HuH-7 (cell line): Measurements from ENCODE around the gene CNTF.
A peak's percentile ranks its signal among the peaks of the same experiment; 100 is the strongest.

Experiments used
- DNase-seq: peaks from one replicate; pipeline ENCODE4 v3.0.0; 2011; ENCODE audit warnings: low spot score

CNTF gene

DNA sequence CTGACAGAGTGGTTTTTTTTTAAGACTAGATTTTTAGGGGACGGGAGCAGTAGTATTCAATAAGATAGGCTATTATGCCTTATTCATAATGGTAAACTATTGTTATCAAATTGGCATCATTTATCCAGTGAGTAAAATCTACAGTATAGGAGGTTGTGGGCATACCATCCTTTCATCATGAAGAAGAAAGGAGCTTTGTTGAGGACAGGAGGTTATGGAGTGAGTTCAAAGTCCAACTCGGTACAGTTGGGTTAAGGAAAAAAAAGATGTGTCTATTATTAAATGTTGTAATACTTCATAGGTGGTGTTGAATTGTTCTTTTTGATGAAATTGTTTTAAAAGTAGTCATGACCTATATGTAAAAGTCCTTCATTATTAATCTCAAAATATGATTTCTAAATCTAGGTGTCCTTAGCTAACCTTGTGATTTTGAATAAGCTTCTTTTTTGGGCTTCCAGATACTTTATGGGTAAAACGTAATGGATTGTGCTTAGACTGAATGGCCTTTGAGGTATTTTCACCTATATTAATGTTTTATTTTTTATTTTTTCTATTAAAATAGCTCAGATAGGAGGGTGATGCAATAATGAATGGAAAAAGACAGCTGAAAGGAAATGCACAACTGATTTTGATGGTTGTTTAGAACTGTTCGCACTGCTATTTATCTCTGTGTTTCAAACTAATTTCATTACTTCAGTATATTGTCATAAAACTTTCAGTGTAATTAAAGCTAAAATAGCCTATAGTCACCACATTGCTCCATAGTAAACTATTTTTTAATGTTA lies 15.3 kb upstream of the CNTF start:
- DNase-seq, result no peak

DNA sequence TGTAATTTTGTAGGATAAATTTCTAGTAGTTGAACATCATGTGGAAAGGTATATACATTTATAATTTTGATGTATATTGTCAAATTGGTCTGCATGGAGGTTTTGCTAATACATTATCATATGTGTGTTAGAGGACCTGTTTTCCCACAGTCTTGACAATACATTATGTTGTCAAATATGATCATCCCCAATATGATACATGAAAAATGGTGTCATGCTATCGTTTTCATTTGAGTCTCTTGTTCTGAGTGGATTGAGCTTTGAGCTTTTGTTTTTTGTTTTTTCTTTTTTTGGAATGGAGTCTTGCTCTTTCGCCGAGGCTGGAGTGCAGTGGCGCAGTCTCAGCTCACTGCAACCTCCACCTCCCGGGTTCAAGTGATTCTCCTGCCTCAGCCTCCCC lies 14.1 kb upstream of the CNTF start:
- no peak for DNase-seq

- DNase-seq, result no peak
Measured at GRCh38 chr11:58609723-58610122, 12.7 kb upstream of the CNTF start.

- DNase-seq, result no peak
Measured at GRCh38 chr11:58613228-58613627, 9.2 kb upstream of the CNTF start.

- no peak for DNase-seq
Measured at GRCh38 chr11:58615559-58615958, 6.9 kb upstream of the CNTF start.

- no peak for DNase-seq
Measured at GRCh38 chr11:58616594-58616993, 5.9 kb upstream of the CNTF start.

- no peak for DNase-seq
Measured at GRCh38 chr11:58617976-58618557, 4.4 kb upstream of the CNTF start.

DNA sequence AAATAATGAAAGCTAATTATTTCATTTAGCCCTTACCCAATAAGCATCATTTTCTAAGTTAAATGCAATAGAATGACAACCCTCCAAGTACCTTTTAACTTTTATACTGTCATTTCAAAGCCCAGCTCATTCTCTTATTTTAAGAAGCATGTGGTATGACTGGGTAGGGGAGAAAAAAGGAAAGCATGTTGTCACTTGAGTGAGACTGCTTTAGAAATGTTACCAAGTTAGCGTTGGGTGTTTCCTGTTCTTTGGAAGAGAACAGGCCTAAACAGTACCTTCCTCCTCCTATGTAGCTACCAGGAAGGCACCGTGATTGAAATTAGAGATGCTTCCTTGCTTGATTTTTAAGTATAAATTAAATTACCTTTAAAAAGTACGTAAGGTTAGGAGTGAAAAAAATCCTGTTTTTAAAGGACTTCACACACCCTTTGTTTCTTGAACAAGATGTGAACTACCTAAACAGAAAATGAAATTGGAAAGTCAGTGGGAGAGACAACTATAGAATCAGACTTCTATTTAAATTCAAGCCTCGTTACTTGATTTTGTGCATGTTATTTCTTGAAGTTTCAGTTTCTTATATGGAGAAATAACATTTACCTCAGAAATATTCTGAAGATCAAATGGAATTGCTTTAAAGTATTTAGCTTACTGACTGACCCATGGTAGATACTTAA lies 741 bp upstream of the CNTF start:
- no peak for DNase-seq

DNA sequence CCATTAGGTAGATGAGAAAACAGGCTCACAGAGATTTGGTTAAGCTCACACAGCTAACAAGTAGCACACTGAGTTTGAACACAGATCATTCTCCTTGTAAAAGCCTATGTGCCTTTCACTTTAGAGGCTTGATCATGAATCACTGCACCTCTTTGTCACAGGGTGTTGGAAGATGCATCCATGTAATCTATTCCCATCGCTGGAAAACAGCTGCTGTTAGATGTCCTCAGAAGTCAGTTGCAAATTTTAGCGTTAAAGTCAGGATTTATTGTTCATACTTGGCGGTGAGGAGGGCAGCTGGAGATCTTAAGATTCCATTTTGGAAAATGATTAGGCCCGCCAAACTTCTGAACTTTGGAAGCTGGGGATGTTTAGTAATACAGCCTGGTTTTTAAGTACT lies 2.6 kb downstream of the CNTF start:
- DNase-seq, result no peak

- DNase-seq, result no peak
Measured at GRCh38 chr11:58625826-58626460, 3.5 kb downstream of the CNTF start.

- no peak for DNase-seq
Measured at GRCh38 chr11:58626934-58627483, 4.5 kb downstream of the CNTF start.

DNA sequence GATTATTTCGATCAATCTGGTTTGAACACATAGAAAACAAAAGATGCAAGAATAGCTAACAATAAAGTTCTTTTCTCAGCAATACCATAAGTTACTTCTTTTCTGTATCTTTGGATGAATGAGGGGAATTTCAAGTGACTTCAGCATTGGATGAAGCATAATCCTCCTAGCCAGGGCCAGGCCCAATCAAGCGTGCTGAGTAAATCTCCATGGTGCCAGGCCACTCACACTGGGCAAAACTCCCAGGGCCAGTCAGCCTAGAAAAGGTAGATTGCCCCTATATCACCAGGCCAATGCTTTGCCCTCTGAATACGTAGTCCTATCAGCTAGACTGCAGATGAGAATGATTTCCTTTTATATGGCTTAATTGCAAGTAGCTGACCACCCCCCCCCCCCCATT lies 6.0 kb downstream of the CNTF start:
- no peak for DNase-seq

DNA sequence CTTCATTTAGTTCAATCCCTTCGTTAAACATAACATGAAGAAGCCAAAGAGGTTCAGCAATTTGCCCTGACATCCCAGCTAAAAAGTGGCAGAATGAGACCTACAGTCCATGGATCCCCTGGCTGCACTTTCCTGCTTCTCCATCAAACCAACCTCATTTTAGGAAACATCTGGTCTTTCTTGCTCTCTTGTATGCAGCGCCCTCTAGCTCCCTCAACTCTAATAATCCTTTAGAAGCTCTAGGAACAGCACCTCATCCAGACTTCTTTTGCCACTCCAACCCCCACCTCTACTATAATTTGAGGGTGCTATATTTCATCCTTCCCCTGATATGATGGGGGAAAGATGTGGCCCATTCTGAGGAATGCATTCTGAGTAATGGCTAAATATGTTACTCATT lies 7.4 kb downstream of the CNTF start:
- DNase-seq, result peak; percentile 7

DNA sequence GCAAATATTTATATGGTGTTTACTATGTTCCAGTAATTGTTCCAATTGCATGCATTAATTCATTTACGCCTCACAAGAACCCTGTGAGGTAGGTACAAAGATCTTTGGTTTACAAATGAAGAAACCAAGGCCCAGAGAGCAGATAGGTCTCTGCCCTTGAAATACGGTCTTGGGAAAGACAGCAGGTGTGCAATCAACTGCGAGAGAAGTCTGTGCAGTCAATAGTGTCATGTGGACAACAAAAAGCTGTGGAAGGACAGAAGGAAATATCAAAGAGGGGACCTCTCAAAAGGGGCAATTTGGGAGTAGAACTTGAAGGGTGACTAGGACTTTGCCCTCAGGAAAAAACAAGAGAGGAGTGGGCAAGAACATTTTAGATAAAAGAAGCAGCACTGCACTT lies 8.9 kb downstream of the CNTF start:
- no peak for DNase-seq

DNA sequence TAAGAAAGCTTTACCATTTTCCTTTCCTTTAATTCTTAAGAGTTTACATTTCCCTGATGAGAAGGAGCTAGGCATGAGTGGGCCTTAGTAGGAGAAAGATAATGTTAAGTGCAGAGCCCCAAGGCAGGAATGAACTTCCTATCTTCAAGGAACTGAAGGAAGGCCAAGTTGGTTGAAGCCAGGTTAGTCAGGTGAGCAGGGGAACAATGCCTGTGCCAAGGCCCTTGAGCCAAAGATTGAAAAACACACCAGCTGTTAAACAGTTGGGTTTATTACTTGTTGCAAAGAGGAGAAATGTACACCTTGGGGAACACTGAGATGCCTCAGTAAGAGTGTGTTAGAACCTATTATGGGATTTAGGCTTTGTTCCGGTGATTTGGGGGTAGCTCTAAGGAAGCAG lies 10.0 kb downstream of the CNTF start:
- DNase-seq, result no peak

GRCh38 chr11:58636587-58636986 lies 14.1 kb downstream of the CNTF start:
- no peak for DNase-seq

GRCh38 chr11:58637371-58637770 lies 14.9 kb downstream of the CNTF start:
- no peak for DNase-seq

DNA sequence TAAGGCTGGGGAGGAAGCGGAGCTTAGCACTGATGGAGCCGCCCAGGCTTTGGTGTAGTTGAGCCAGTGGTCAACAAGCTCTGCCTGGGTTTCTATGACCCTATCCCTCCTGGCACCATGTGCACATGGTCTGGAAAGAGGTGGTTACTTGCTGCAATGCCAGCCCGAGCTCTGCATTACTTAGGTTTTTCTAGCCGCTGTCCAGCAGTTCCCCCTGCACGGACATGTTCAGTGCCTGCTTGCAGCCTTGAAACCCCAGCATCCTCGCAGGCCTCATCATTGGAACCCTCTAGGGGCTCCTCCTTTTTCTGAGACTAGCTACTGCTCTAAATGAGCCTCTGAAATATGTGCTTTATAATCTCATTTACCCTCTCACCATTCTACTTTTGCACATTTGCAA lies 16.6 kb downstream of the CNTF start:
- no peak for DNase-seq

- DNase-seq, result no peak
Measured at GRCh38 chr11:58639669-58640068, 17.2 kb downstream of the CNTF start.

- DNase-seq, result no peak
Measured at GRCh38 chr11:58640386-58641023, 18.0 kb downstream of the CNTF start.

DNA sequence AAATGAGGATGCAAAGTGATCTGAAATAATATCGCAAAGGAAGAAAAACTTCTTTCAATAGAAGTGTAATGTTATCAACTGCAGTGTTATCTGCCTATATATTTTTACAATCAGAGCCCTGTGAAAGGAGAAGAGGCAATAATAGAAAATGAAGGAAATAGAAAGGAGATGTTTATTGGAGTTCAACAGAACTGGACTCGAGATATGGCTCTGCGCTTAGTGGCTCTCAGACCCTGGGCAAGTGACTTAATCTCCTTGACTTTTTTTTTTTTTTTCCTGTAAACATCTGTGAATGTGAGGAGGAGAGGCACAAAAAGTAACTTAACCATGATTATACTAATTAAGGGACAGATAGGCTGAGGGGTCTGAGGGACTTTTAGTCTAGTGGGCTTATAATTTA lies 18.9 kb downstream of the CNTF start:
- no peak for DNase-seq
